Pancreas (tissue), 10 donors: Measurements from ENCODE around the gene CAMSAP1. TPM values are rescaled to one million over a fixed set of nuclear protein-coding genes. Genes with fewer than 3 reads are reported as not detected.

ENCODE experiments used
- ATAC-seq, 4 donors: fragments of 200-7000 bp; cut with Tn5 transposase; one replicate each; pipeline versions ENCODE4 v1.8.0 to v1.9.1; 2020; ENCODE audit warnings: mild to moderate bottlenecking in 4 of 4, moderate library complexity in 4 of 4
- DNase-seq, 6 donors: peaks; one replicate each; pipeline ENCODE4 v3.0.0-alpha.2; 2020
- FAIRE-seq: peaks from 2 replicates; lab custom pipeline; 2012; peaks lifted over from hg19 to GRCh38; lab: Jason Lieb, UNC
- H3K27ac ChIP-seq, 4 donors: fragments of 200-600 bp; sonication (generic); 1 replicate in 3 of 4; 2 replicates in 1 of 4; pipeline versions ENCODE4 v1.5.0 to v1.8.0; 2020
- H3K27me3 ChIP-seq, 4 donors: fragments of 200-600 bp; one replicate each; pipeline ENCODE4 v1.8.0; 2021
- H3K36me3 ChIP-seq, 3 donors: fragments of 200-600 bp; sonication (generic) in 1 of 3; one replicate each; pipeline versions ENCODE4 v1.5.0 to v1.8.0; 2020 to 2021
- H3K4me1 ChIP-seq, 3 donors: fragments of 200-600 bp; one replicate each; pipeline ENCODE4 v1.8.0; 2021
- H3K4me3 ChIP-seq, 4 donors: fragments of 200-600 bp; sonication (generic) in 2 of 4; one replicate each; pipeline versions ENCODE4 v1.5.0 to v1.8.0; 2020 to 2021
- H3K9me3 ChIP-seq, 4 donors: fragments of 200-600 bp; one replicate each; pipeline ENCODE4 v1.8.0; 2021
- CTCF ChIP-seq, 4 donors: fragments of 200-600 bp; sonication (generic) in 3 of 4; IDR thresholded peaks; one replicate each; pipeline versions ENCODE4 v1.5.0 to v1.8.0; 2021; ENCODE audit warnings: antibody characterized with exemption in 4 of 4
- WGBS, 2 donors: extraction: QIAGEN DNeasy Blood & Tissue Kit; methylation state at CpG; one replicate each; pipeline ENCODE4 v1.1.7; 2013; 5-methylcytosine and 5-hydroxymethylcytosine counted together
- intact Hi-C, 3 donors: fragments of 100-400 bp; cut with DNase I; formaldehyde crosslinking; loops; one replicate each; pipeline versions ENCODE4 v1.11.1 to v1.14.2; 2022
- polyA plus RNA-seq, 2 donors: library from polyadenylated mRNA; stranded (reverse); fragments of 200-250 nt; gene quantifications; one replicate each; pipeline ENCODE4 v1.2.3, GENCODE V29; 2013
- total RNA-seq, 6 donors: library from RNA; stranded (reverse); fragmentation: NEBNext Ultra II Directional in 4 of 6; extraction: Animal tissue kit (Norgen Biotek cat#: 25700) in 4 of 6; gene quantifications; one replicate each; pipeline versions ENCODE4 v1.2.1 to v1.2.4, GENCODE V29; 2021 to 2023
- donor health status: healthy with polysubstance abuse.
- donor health status: DM: no; HTN: no; CAD: no; lungs with moderate emphysema.
- donor health status: DM: no; HTN: no; CAD: no.
- donor health status: control.
- donor health status: control.
- donor health status: Bipolar disorder and iron deficiency.
- donor health status: DM: yes; HTN: yes; CAD: no.
- donor health status: DM: no; HTN: no; CAD: no.
- donor health status: DM: no; HTN: no; CAD: no.
- donor health status: DM: yes; HTN: yes; CAD: no.

The CAMSAP1 gene
- total and polyA plus RNA-seq, 8 donors: 3.8 to 20.1 (median 12.7) TPM

GRCh38 chr9:135880438-135880837 is 26.9 kb downstream of the CAMSAP1 start:
- H3K36me3 ChIP-seq: no peaks in the 10 kb centered on the region
- intact Hi-C loops: no loop called here
- no peaks in the 10 kb centered on the region for H3K4me1 ChIP-seq
- WGBS, 2 donors: 86 to 89% methylated on average over 12 of the region's 12 CpGs
- ATAC-seq (no peak), FAIRE-seq (no peak), DNase-seq (no peak)
- H3K27ac ChIP-seq: no peak overlapping the region
- H3K27me3 ChIP-seq: no peaks in the 10 kb centered on the region
- no peaks in the 10 kb centered on the region for H3K9me3 ChIP-seq
- H3K4me3 ChIP-seq: no peak overlapping the region
- no peak for TF ChIP-seq CTCF (IDR thresholded peaks at IDR 0.05)

- intact Hi-C loops: no loop called here
- no peaks in the 10 kb centered on the region for H3K4me1 ChIP-seq
- no peaks in the 10 kb centered on the region for H3K27me3 ChIP-seq
- no peak for TF ChIP-seq CTCF (IDR thresholded peaks at IDR 0.05)
- ATAC-seq (no peak), DNase-seq (no peak), FAIRE-seq (no peak)
- WGBS, 2 donors: 78 to 82% methylated on average over 8 of the region's 8 CpGs
- no peak overlapping the region for H3K27ac ChIP-seq
- no peaks in the 10 kb centered on the region for H3K36me3 ChIP-seq
- H3K4me3 ChIP-seq: no peak overlapping the region
- H3K9me3 ChIP-seq: no peaks in the 10 kb centered on the region
Observed at GRCh38 chr9:135879619-135880018, 27.7 kb downstream of the CAMSAP1 start.

DNA sequence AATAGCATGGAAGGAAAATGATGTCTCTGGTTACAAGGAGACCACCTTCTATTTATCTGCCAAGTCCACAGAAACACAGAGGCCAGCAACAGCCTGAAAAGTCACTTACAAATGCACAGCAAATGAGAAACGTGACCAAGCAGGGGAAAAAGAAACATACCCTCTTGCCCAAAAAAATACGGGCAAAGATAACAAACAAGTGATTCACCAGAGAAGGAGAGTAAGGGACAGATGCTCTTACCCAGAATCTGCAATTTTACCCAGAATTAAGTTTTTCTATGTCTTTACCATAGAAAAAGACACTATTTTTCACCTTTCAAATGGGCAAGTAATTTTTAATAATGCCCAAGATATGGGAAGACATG is 28.1 kb downstream of the CAMSAP1 start:
- H3K4me1 ChIP-seq: no peaks in the 10 kb centered on the region
- H3K27ac ChIP-seq: no peak overlapping the region
- H3K4me3 ChIP-seq: no peak overlapping the region
- ATAC-seq: no peak
- 79 to 80% methylated on average over 2 of the region's 2 CpGs for WGBS, 2 donors
- FAIRE-seq: no peak
- TF ChIP-seq CTCF (IDR thresholded peaks at IDR 0.05): no peak
- DNase-seq: no peak
- H3K27me3 ChIP-seq: no peaks in the 10 kb centered on the region
- H3K36me3 ChIP-seq: no peaks in the 10 kb centered on the region
- intact Hi-C loops: no loop called here
- no peaks in the 10 kb centered on the region for H3K9me3 ChIP-seq

DNA sequence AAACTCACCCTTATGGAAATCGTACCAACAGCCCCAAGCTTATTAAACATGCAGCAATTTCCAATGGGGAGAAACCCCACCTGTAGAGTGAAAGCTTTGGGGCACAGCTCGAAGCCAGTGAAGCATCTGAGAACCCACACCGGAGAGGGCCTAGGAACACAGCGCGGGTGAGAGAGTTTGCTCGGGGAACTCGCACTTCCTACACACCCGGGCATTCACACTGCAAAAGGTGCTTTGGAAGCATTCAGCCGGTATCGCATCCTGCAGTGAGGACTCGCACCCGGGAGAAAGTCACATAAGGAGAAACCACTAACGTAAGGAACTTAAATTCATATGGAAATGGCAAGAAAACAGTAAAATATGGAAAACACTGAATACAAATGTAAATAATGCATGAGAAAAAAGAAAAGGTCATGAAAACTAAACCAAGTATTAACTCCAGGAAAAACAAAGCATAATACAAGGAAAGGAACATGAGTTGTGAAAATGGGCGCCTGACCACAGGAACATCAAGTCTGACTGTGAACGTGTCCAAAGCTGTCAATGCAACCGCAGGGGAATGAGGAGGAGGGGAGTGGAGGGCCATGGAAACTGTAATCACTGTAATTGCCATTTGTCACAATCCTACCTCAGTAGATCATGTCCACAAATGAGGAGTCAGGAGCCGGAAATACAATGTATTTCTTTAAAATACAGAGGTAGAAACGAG is 28.7 kb downstream of the CAMSAP1 start:
- ATAC-seq: no peak
- H3K4me1 ChIP-seq: no peaks in the 10 kb centered on the region
- no peaks in the 10 kb centered on the region for H3K27me3 ChIP-seq
- 89% methylated on average over 18 of the region's 18 CpGs for WGBS, 2 donors
- H3K9me3 ChIP-seq: no peaks in the 10 kb centered on the region
- no peak for DNase-seq
- intact Hi-C loops: no loop called here
- no peak overlapping the region for H3K4me3 ChIP-seq
- H3K27ac ChIP-seq: no peak overlapping the region
- no peaks in the 10 kb centered on the region for H3K36me3 ChIP-seq
- no peak for FAIRE-seq
- no peak for TF ChIP-seq CTCF (IDR thresholded peaks at IDR 0.05)

DNA sequence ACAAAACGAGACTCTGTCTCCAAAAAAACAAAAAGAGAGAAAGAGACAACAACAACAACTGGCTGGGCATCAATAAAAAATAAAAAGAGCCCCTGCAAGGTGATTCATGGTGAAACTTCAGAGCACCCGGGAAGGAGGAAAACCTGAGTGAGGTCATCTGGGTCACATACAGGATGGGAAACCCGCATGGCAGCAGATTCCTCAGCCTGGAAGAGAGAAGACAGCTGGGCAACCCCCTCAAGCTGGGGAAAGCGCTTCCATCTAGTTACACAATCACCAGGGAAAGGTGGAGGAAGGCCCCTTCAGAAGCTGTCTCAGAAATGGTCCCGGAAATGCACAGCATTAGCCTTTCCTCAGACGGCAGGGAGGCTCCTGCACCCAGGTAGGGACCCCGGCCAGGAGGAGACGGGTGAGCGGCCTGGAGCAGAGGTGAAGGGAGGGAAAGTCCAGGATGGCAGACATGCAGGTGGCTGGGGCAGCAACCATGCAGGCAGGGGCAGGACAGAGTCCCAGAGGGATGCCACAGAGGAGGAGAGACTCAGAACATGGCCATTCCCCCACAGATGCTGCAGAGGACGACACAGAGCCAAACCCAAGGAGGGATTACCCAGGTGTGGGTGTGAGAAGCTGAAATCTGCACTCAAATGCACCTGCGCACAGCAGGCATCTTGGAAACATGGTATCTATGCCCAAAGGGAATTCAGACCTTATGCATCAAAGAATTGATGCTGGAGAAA is 29.4 kb downstream of the CAMSAP1 start:
- DNase-seq: no peak
- no peak for ATAC-seq
- Histone ChIP-seq H3K27ac (no peak overlapping the region), H3K4me1 (no peaks in the 10 kb centered on the region), H3K27me3 (no peaks in the 10 kb centered on the region), H3K4me3 (no peak overlapping the region), H3K9me3 (no peaks in the 10 kb centered on the region), H3K36me3 (no peaks in the 10 kb centered on the region)
- intact Hi-C loops: no loop called here
- no peak for FAIRE-seq
- TF ChIP-seq CTCF (IDR thresholded peaks at IDR 0.05): no peak
- WGBS, 2 donors: 87 to 90% methylated on average over 11 of the region's 11 CpGs
